Measurements from ENCODE around the gene RAB6D.
"Not testable (repeated sequence)": the region's sequence is repeated elsewhere in the genome, so short reads cannot be mapped to it uniquely, and the experiment has no call there.

Gene RAB6D

GRCh38 chr2:131363703-131364186 lies at the start of gene RAB6D:
TSS of gene RAB6D (minus strand) at chr2:131364168. CDS start at chr2:131363720, 448 bp downstream.
- DNase-seq = not testable (repeated sequence)

DNA sequence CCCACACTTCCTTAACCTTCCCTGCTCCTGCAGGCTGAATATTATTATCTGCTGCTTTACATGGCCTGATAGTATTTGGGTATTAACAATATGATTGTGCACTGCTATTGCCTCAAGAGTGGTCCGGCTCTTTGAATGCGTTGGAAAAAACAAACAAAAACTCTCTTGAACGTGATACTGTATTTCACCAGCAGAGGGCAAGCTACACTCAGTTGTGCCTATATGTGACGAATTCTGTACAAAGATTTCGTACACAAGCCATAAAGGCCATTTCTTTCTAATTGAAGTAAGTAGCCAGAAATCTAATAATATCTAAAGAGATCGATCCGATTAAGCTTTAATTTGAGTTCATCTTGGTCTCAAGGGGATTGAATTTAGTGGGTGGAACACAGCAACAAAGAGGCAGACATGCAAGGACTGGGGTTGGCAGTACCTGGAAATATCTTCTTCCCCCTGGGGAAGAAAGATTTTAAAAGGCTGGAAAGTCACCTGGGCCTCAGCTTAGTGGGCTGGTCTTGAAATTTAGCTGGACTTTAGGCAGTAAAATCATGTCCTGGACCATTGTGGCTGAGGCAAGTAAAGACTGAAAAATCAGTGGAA lies 49.3 kb upstream of the RAB6D start:
- DNase-seq = peak in 1 of 2 experiments; percentile 45

DNA sequence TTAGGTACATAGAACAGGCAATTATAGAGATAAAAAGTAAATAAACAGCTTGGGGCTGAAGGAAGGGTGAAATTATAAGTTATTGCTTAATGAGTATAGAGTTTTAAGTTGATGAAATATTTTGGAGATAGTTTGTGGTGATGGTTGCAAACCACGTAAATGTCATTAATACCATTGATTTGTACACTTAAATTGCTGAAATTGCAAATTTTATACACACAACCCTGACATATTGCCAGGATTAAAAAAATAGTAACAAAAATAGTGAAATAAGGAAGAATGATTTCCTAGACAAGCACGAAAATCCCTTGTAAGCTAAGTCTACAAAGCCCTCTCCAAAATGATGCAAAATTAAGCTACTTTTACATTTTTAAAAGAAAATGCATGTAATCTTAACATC lies 46.2 kb upstream of the RAB6D start:
- DNase-seq = no peak

GRCh38 chr2:131408778-131409177 lies 44.8 kb upstream of the RAB6D start:
- DNase-seq = no peak

- no peak for DNase-seq
Observed at GRCh38 chr2:131408207-131408606, 44.2 kb upstream of the RAB6D start.

- DNase-seq = no peak
Observed at GRCh38 chr2:131404753-131405152, 40.8 kb upstream of the RAB6D start.

- DNase-seq = no peak
Observed at GRCh38 chr2:131402320-131403039, 38.5 kb upstream of the RAB6D start.

GRCh38 chr2:131400849-131401248 lies 36.9 kb upstream of the RAB6D start:
- DNase-seq = no peak

DNA sequence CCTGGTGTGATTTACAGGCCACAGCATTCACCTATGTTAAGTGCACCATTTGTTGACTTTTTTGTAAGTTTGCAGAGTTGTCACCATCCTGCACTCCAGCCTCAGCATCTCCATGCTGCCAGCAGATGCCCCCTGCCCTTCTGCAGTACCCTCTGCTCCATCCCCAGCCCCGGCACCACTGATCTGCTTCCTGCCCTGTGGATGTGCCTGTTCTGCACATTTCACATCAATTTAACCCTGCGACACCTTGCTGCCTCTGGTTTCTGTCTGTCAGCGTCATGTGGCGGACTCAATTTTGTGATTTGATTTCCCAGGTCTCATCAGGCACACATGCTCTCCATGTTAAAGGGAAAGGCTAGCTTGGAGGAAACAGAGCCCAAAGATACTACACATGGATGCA lies 36.5 kb upstream of the RAB6D start:
- DNase-seq = not testable (repeated sequence)

GRCh38 chr2:131396209-131396608 lies 32.2 kb upstream of the RAB6D start:
- not testable (repeated sequence) for DNase-seq

DNA sequence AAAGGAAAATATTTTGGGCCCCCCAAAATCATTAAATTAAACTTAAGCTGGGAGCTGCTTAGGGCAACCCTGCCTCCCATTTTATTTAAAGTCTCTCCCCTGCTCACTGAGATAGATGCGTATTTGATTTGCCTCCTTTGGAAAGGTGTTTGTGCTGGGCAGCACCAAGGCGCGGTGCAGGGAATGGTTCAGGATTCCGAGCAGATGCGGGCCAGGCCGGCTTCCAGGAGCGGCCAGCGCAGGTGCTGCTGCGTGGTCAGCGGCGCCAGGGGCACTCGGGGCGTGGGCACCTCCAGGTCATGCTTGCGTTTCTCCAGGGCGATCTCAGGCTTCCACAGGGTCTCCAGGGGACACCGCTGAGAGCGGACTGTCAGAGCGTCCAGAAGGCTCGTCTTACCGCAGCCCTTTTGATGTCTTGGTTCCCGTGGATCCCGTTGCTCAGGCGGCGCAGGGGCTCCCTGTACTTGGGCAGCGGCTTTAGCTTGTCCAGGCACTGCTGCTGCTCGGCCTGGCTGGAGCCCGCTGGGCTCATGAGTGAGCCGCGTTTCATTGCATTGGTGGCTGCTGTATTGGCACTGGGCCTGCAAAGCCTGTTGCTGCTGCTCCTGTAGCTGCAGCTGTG lies 31.2 kb upstream of the RAB6D start:
- not testable (repeated sequence) for DNase-seq

GRCh38 chr2:131394147-131394931 lies 30.4 kb upstream of the RAB6D start:
- DNase-seq = no peak

- DNase-seq = not testable (repeated sequence)
Observed at GRCh38 chr2:131391953-131392352, 28.0 kb upstream of the RAB6D start.

GRCh38 chr2:131391471-131391870 lies 27.5 kb upstream of the RAB6D start:
- not testable (repeated sequence) for DNase-seq

DNA sequence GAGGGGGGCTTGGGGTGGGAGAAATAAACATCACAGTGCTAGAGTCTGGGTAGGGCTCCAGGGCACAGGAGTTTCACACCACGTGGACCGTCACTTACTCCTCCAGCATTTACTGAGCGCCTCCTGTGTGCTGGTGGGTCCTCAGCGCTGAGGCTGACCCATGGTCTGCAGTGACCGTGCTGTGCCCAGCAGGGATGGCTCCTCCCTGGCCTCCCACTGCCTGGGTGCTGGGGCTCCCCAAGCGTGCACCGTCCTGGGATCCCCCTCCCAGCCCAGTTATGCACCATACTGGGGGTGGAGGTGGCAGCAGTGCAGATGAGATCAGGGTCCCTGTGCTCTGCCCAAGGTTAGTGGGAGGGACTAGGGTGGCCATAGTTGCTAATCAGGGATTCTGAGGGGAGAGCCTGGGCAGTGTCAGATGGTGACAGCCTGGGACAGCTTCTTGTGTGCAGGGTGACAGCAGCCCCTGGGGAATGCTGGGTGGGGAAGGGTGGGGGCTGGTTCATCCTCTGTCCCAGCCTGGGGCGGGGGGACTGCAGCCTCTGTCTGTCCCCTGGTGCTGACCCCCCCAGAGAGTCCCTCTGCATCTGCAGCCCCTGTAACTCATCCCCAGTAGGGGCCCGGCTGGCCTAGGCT lies 26.6 kb upstream of the RAB6D start:
- DNase-seq = not testable (repeated sequence)

DNA sequence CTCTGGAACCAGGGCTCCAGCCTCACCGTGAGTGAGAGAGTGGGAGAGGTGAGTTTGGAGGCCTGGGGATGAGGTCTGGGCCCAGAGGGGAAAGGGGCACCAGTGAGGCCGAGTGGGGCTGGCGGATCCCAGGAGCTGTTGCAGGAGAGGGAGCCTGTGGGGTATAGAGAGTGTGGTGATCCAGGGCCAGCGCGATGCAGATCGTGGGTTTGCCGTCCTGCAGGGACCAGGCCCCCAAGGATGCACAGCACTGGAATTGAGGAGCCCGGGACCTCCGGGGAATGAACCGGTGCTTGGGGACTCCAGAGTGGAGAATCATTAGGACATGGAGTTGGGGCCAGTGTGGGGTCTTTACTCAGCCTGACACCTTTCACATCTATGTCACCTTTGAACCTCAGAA lies 25.7 kb upstream of the RAB6D start:
- DNase-seq = no peak

DNA sequence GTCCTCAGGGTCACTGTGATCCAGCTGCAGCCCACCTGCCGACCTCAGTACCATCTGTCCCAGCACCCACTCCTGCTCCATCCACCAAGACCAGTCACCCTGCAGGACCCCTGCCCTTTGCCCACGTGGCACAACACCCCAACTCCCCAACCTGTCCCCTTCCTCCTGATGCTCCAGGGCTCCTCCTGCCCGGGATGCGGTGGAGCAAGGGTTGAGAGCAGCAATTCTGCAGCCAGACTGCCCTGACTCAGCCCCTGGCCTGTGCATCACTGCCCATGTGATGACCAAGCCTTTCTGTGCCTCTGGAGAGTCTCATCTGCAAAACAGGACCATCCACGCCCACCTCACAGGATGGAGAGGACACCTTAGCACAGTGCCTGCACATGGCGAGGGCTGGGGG lies 24.9 kb upstream of the RAB6D start:
- not testable (repeated sequence) for DNase-seq

DNA sequence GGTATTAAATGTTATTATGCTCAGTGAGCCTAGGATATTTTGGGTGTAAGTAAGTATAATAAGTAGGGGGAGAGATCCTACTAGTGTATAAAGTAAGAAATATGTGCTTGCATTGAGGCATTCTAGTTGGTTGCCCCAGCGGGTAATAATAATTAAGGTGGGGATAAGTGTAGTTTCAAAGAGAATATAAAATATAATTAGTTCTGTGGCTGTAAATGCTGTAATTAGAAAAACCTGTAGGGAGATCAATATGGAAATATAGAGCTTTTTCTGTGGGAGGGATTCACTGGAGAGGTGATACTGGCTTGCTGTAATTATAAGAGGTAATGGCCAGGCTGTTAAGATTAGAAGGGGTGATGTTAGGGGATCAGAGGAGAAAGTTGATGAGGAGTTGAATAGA lies 9.1 kb upstream of the RAB6D start:
- not testable (repeated sequence) for DNase-seq

DNA sequence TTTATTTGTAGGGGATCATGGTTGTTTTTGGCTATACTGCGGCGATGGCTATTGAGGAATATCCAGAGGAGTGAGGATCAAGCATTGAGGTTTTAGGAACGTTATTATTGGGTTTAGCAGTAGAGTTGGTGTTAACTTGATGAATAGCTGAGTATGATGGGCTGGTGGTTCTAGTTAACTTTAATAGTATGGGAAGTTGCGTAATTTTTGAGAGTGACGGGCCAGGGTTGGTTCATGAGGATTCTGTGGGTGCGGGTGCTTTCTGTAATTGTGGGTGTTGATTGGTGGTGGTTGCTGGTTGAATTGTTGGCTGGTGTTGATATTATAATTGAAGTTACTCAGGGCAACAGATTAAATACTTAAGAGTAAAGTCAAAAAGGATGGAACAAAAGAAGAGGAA lies 6.0 kb upstream of the RAB6D start:
- no peak for DNase-seq

- DNase-seq = not testable (repeated sequence)
Observed at GRCh38 chr2:131368493-131369066, 4.6 kb upstream of the RAB6D start.

GRCh38 chr2:131367352-131367751 lies 3.4 kb upstream of the RAB6D start:
- DNase-seq = no peak

- DNase-seq = no peak
Observed at GRCh38 chr2:131366643-131367042, 2.7 kb upstream of the RAB6D start.

Data from SW 1271 (cell line).